Kidney (tissue), 14 donors: ENCODE data around the gene NECAP2. TPM values are rescaled to one million over a fixed set of nuclear protein-coding genes. Genes with fewer than 3 reads are reported as not detected.
"Not testable (repeated sequence)": the region's sequence is repeated elsewhere in the genome, so short reads cannot be mapped to it uniquely, and the experiment has no call there.

Source experiments
- DNase-seq, 5 donors: peaks; one replicate each; pipeline ENCODE4 v3.0.0-alpha.2; 2013 to 2020
- FAIRE-seq: peaks from 2 replicates; lab custom pipeline; 2012; peaks lifted over from hg19 to GRCh38; lab: Jason Lieb, UNC
- H3K27ac ChIP-seq, 2 donors: one replicate each; pipeline ENCODE4 v1.7.0; 2013; ENCODE audit warnings: low read depth in 2 of 2, low read length in 2 of 2, inconsistent platforms in 1 of 2
- H3K27me3 ChIP-seq: one replicate; pipeline ENCODE4 v1.7.1; 2013; ENCODE audit warnings: low read length, inconsistent platforms; ENCODE audit not compliant: control insufficient read depth, insufficient read depth
- H3K36me3 ChIP-seq, 3 donors: one replicate each; pipeline versions ENCODE4 v1.7.0 to v1.7.1; 2013; ENCODE audit warnings: low read length in 3 of 3, control low read depth in 1 of 3, inconsistent platforms in 1 of 3; ENCODE audit not compliant: insufficient read depth in 3 of 3, control insufficient read depth in 2 of 3
- H3K4me1 ChIP-seq, 3 donors: one replicate each; pipeline versions ENCODE4 v1.7.0 to v1.7.1; 2013; ENCODE audit warnings: low read length in 3 of 3, inconsistent platforms in 1 of 3, low read depth in 1 of 3; ENCODE audit not compliant: control insufficient read depth in 2 of 3, insufficient read depth in 2 of 3
- H3K4me3 ChIP-seq, 3 donors: one replicate each; pipeline versions ENCODE4 v1.7.0 to v1.8.1; 2013; ENCODE audit warnings: low read length in 3 of 3, control low read depth in 1 of 3, inconsistent platforms in 1 of 3
- H3K9ac ChIP-seq, 3 donors: one replicate each; pipeline versions ENCODE4 v1.7.0 to v1.7.1; 2013; ENCODE audit warnings: low read length in 3 of 3, control low read depth in 1 of 3, inconsistent platforms in 1 of 3
- H3K9me3 ChIP-seq, 3 donors: one replicate each; pipeline versions ENCODE4 v1.7.0 to v1.7.1; 2013; ENCODE audit warnings: low read length in 3 of 3, control low read depth in 1 of 3, inconsistent platforms in 1 of 3; ENCODE audit not compliant: control insufficient read depth in 2 of 3, insufficient read depth in 1 of 3
- intact Hi-C: fragments of 100-400 bp; cut with DNase I; formaldehyde crosslinking; loops from one replicate; pipeline ENCODE4 v1.11.1; 2022
- polyA plus RNA-seq: library from polyadenylated mRNA; stranded (reverse); fragments of 350-450 nt; fragmentation: Illumina TruSeq; extraction: RNeasy Lipid Tissue Mini Kit (QIAGEN cat#74804); gene quantifications from one replicate; pipeline ENCODE4 v1.2.3, GENCODE V29; 2014; ENCODE audit warnings: low read depth, low replicate concordance; ENCODE audit not compliant: insufficient read depth
- total RNA-seq: library from RNA; stranded (reverse); fragmentation: NEBNext Ultra II Directional; extraction: Animal tissue kit (Norgen Biotek cat#: 25700); gene quantifications from one replicate; pipeline ENCODE4 v1.2.1, GENCODE V29; 2021
- TF ChIP-seq, protein P1 (sequence below): IDR thresholded peaks from 3 replicates; pipeline ENCODE4 v1.5.1; 2012; ENCODE audit warnings: mild to moderate bottlenecking, moderate library complexity, borderline replicate concordance; ENCODE audit not compliant: insufficient read depth; ENCODE audit errors: extremely low read depth
- donor health status: control.
- donor health status: control.
- donor health status: control.
- donor health status: control.
- donor health status: control.
- donor health status: DM: yes; HTN: yes; CAD: no.
- donor health status: Normal renal cell carcinoma (clear cell type).

The NECAP2 gene
- total and polyA plus RNA-seq, 2 donors from 2014 or later = 49.9 to 57.4 TPM

GRCh38 chr1:16478091-16478490 is 37.6 kb downstream of the NECAP2 start:
- H3K4me1 ChIP-seq = no peaks in the 10 kb centered on the region
- H3K27ac ChIP-seq = no peak overlapping the region
- TF ChIP-seq, protein P1, sequence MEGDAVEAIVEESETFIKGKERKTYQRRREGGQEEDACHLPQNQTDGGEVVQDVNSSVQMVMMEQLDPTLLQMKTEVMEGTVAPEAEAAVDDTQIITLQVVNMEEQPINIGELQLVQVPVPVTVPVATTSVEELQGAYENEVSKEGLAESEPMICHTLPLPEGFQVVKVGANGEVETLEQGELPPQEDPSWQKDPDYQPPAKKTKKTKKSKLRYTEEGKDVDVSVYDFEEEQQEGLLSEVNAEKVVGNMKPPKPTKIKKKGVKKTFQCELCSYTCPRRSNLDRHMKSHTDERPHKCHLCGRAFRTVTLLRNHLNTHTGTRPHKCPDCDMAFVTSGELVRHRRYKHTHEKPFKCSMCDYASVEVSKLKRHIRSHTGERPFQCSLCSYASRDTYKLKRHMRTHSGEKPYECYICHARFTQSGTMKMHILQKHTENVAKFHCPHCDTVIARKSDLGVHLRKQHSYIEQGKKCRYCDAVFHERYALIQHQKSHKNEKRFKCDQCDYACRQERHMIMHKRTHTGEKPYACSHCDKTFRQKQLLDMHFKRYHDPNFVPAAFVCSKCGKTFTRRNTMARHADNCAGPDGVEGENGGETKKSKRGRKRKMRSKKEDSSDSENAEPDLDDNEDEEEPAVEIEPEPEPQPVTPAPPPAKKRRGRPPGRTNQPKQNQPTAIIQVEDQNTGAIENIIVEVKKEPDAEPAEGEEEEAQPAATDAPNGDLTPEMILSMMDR = no peak
- peaks cover 0 to 14% (median 4%) of the 10 kb centered on the region in 3 donors for H3K36me3 ChIP-seq
- no peaks in the 10 kb centered on the region for H3K9me3 ChIP-seq
- intact Hi-C loops = no loop called here
- H3K4me3 ChIP-seq = no peak overlapping the region
- H3K9ac ChIP-seq = no peak overlapping the region
- H3K27me3 ChIP-seq = no peaks in the 10 kb centered on the region
- DNase-seq = no peak
- FAIRE-seq = no peak

DNA sequence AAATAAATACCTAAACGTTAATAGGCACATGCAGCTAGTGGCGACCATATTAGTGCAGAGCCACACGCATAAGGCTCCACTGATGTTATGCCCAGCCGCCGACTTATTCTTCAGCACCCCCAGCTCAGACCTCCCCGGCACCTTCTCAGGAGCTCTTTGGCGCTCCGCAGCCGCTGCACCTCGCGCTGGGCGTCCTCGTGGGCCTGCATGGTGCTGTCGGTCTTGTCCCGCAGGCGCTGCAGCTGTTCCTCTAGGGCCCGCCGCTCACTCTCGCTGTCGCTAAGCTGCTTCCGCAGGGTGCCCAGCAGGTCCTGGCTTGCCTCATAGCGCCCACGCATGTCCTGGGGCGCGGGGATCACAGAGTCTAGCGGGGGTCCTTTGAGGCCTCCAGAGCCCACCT is 42.6 kb downstream of the NECAP2 start:
- H3K4me1 ChIP-seq, H3K9me3 ChIP-seq, H3K27me3 ChIP-seq, intact Hi-C loops, H3K4me3 ChIP-seq, H3K36me3 ChIP-seq, H3K27ac ChIP-seq, DNase-seq, FAIRE-seq, H3K9ac ChIP-seq: not testable (repeated sequence)

GRCh38 chr1:16483639-16484500 is 43.3 kb downstream of the NECAP2 start:
- H3K4me1 ChIP-seq, H3K4me3 ChIP-seq, H3K27ac ChIP-seq, H3K36me3 ChIP-seq, H3K27me3 ChIP-seq, H3K9ac ChIP-seq, DNase-seq, FAIRE-seq, H3K9me3 ChIP-seq, intact Hi-C loops: not testable (repeated sequence)

- intact Hi-C loops = no loop called here
- Histone ChIP-seq H3K27ac (no peak overlapping the region), H3K9me3 (no peaks in the 10 kb centered on the region), H3K27me3 (no peaks in the 10 kb centered on the region), H3K36me3 (peaks cover 0 to 8% (median 4%) of the 10 kb centered on the region in 3 donors), H3K4me3 (no peak overlapping the region), H3K9ac (no peak overlapping the region), H3K4me1 (no peaks in the 10 kb centered on the region)
- TF ChIP-seq, protein P1 = no peak
- FAIRE-seq = no peak
- DNase-seq = no peak
These were observed 43.9 kb downstream of the NECAP2 start for GRCh38 chr1:16484501-16484835.
